Measurements from ENCODE around the gene COL4A3. TPM values are rescaled to one million over a fixed set of nuclear protein-coding genes. Genes with fewer than 3 reads are reported as not detected.

COL4A3 gene
- total and polyA plus RNA-seq, 9 of the 15 experiments (the other 6 are each of a cell fraction or from before 2014, with no cell fraction given), result not detected

DNA sequence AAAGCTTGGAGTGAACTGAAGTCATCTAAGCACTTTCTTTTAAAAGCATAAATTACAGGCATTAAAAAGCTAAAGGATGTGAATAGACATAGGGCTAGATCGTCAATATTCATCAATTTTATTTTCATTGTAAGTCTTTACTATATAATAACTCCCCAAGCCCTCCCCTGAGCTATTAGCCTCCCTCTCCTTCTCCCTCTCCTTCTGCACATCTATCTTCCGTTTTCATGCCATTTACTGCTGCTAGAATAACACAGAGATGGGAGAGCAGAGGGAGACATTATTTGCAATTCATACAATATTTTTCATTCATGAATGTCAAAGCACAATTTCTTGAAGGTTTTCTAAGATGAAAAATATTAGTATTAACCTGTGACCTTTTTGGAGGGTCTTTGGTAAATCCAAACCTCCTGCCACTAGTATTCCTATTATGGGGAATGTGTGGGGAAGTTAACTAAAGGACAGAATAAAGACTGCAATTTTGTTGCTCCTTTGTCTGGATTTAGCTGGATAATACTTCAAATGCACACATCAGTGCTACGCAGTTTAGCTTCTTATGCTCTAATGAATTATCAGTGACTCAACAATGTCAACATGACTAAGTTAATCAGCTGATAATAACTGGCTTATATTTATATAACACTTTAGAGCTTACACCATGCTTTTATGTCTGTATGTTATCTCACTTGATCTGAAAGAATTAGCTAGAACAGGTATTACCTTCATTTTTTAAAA, 132.4 kb downstream of the COL4A3 start:
- FAIRE-seq, result no peak
- TF ChIP-seq MCM3 (IDR thresholded peaks at IDR 0.05) (no peak), ZKSCAN3 (CRISPR knock-in tag; IDR thresholded peaks at IDR 0.05) (no peak), ZNF766 (CRISPR knock-in tag; conservative IDR thresholded peaks at IDR 0.05) (no peak), SUPT5H (IDR thresholded peaks at IDR 0.05) (no peak), ZFP1 (CRISPR knock-in tag; IDR thresholded peaks at IDR 0.05) (no peak), ZNF124 (CRISPR knock-in tag; IDR thresholded peaks at IDR 0.05) (no peak), TEAD4 (IDR thresholded peaks at IDR 0.05; ENCODE audit: low read length) (no peak), TEAD4 (CRISPR knock-in tag; IDR thresholded peaks at IDR 0.05; ENCODE audit: borderline replicate concordance) (no peak), FOSL1 (tag; conservative IDR thresholded peaks at IDR 0.05) (no peak), ZNF436 (CRISPR knock-in tag; IDR thresholded peaks at IDR 0.05) (no peak), SAP30 (IDR thresholded peaks at IDR 0.05; ENCODE audit: borderline replicate concordance, insufficient read depth, low read depth, low read length, poor library complexity, severe bottlenecking) (no peak), MTA3 (IDR thresholded peaks at IDR 0.05; ENCODE audit: borderline replicate concordance) (no peak), ETV6 (IDR thresholded peaks at IDR 0.05; ENCODE audit: borderline replicate concordance in 1 of 2, low read depth in 2 of 2, low read length in 1 of 2) (no peak), ETV6 (CRISPR knock-in tag; IDR thresholded peaks at IDR 0.05; ENCODE audit: borderline replicate concordance) (no peak), ZNF174 (CRISPR knock-in tag; IDR thresholded peaks at IDR 0.05) (no peak), ZNF668 (CRISPR knock-in tag; IDR thresholded peaks at IDR 0.05) (no peak), STAT5B (CRISPR knock-in tag; IDR thresholded peaks at IDR 0.05) (no peak)
- TF ChIP-seq, protein P1, sequence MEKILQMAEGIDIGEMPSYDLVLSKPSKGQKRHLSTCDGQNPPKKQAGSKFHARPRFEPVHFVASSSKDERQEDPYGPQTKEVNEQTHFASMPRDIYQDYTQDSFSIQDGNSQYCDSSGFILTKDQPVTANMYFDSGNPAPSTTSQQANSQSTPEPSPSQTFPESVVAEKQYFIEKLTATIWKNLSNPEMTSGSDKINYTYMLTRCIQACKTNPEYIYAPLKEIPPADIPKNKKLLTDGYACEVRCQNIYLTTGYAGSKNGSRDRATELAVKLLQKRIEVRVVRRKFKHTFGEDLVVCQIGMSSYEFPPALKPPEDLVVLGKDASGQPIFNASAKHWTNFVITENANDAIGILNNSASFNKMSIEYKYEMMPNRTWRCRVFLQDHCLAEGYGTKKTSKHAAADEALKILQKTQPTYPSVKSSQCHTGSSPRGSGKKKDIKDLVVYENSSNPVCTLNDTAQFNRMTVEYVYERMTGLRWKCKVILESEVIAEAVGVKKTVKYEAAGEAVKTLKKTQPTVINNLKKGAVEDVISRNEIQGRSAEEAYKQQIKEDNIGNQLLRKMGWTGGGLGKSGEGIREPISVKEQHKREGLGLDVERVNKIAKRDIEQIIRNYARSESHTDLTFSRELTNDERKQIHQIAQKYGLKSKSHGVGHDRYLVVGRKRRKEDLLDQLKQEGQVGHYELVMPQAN (IDR thresholded peaks at IDR 0.05; ENCODE audit: borderline replicate concordance), result no peak
- TF ChIP-seq, protein P2, sequence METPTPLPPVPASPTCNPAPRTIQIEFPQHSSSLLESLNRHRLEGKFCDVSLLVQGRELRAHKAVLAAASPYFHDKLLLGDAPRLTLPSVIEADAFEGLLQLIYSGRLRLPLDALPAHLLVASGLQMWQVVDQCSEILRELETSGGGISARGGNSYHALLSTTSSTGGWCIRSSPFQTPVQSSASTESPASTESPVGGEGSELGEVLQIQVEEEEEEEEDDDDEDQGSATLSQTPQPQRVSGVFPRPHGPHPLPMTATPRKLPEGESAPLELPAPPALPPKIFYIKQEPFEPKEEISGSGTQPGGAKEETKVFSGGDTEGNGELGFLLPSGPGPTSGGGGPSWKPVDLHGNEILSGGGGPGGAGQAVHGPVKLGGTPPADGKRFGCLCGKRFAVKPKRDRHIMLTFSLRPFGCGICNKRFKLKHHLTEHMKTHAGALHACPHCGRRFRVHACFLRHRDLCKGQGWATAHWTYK (CRISPR knock-in tag; IDR thresholded peaks at IDR 0.05), result no peak
- TF ChIP-seq, protein P3, sequence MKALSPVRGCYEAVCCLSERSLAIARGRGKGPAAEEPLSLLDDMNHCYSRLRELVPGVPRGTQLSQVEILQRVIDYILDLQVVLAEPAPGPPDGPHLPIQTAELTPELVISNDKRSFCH (CRISPR knock-in tag; IDR thresholded peaks at IDR 0.05), result no peak
- TF ChIP-seq, protein P3 (tag; IDR thresholded peaks at IDR 0.05), result no peak

More for the DNA sequence above, 132.4 kb downstream of the COL4A3 start:
- no peaks in the 10 kb centered on the region for H4K20me1 ChIP-seq (replicated peaks; ENCODE audit: control insufficient read depth, insufficient read depth, low read length)
- H3K4me1 ChIP-seq (replicated peaks in 1 of 2; ENCODE audit: control insufficient read depth in 2 of 2, insufficient read depth in 2 of 2, low read length in 2 of 2), result no peaks in the 10 kb centered on the region
- intact Hi-C loops (cut with micrococcal nuclease), result no loop called here
- no peaks in the 10 kb centered on the region for H3K9me1 ChIP-seq (ENCODE audit: control insufficient read depth, insufficient read depth, low read length)
- H3K79me2 ChIP-seq (ENCODE audit: control insufficient read depth, insufficient read depth, low read length), result no peaks in the 10 kb centered on the region
- in situ Hi-C loops (cut with MboI), result no loop called here
- WGBS (ENCODE audit: insufficient coverage, low coverage, missing lambda C conversion rate), result 45% methylated on average over 2 of the region's 3 CpGs
- ChIA-PET POLR2A (no interaction called here), CTCF (ENCODE audit: low intra/inter-chr PET ratio) (no interaction called here)
- H3K4me3 ChIP-seq, result no peak overlapping the region
- H3K4me2 ChIP-seq (ENCODE audit: insufficient read depth, low read length), result no peak overlapping the region
- no TSS peak for BruUV-seq (replicated peaks)
- DNase-seq (ENCODE audit: extremely low read depth in 1 of 4, low spot score in 3 of 4) (no peak), ATAC-seq (no peak)
- H3K9ac ChIP-seq (ENCODE audit: insufficient read depth in 1 of 2, low read depth in 2 of 2, low read length in 2 of 2), result no peak overlapping the region
- H3K27ac ChIP-seq (ENCODE audit: extremely low read depth, low read depth, low read length), result no peak overlapping the region
- no peak overlapping the region for H2AFZ ChIP-seq (ENCODE audit: low read depth, low read length)
- H3K27me3 ChIP-seq (ENCODE audit: control insufficient read depth in 2 of 2, insufficient read depth in 2 of 2, low read length in 2 of 2), result no peaks in the 10 kb centered on the region
- no peaks in the 10 kb centered on the region for H3K9me3 ChIP-seq (replicated peaks; ENCODE audit: control insufficient read depth, insufficient read depth, low read depth, low read length)
- H3K36me3 ChIP-seq (ENCODE audit: control insufficient read depth, insufficient read depth, low read length), result no peaks in the 10 kb centered on the region

Data from K562 (cell line).